ENCODE results near the gene SH3BP2.

- TF ChIP-seq POLR2A (IDR thresholded peaks at IDR 0.05) (no peak), CTCF (IDR thresholded peaks at IDR 0.05) (no peak)
Observed at GRCh38 chr4:2796849-2797544, 4.1 kb downstream of the SH3BP2 start.

Measured in body of pancreas (tissue), 4 donors.